Measurements from ENCODE around the gene RPTOR. TPM values are rescaled to one million over a fixed set of nuclear protein-coding genes. Genes with fewer than 3 reads are reported as not detected.

RPTOR gene
- total RNA-seq, 2 experiments from 2014 or later: 32.4 to 35.4 TPM

- H3K9me3 Mint-ChIP-seq: no peaks in the 10 kb centered on the region
- peaks cover 25% of the 10 kb centered on the region for H3K36me3 Mint-ChIP-seq (ENCODE audit: low read depth)
- CTCF ChIA-PET: no interaction called here
- no peak overlapping the region for H3K4me3 Mint-ChIP-seq
- peaks cover 39% of the 10 kb centered on the region for H3K4me1 Mint-ChIP-seq (ENCODE audit: low read depth)
- peak; percentile 2 for DNase-seq
- no peaks in the 10 kb centered on the region for H3K27me3 Mint-ChIP-seq (ENCODE audit: low read depth)
- no peak overlapping the region for H3K27ac Mint-ChIP-seq
- intact Hi-C loops (cut with micrococcal nuclease): loop anchor here (10.0 kb wide), 1 partner anchor 296 kb away; no protein-coding TSS in a partner anchor
These were observed 254.2 kb downstream of the RPTOR start for GRCh38 chr17:80798595-80799537.

GRCh38 chr17:80799538-80800480 lies 255.2 kb downstream of the RPTOR start:
- DNase-seq: no peak
- Mint-ChIP-seq H3K36me3 (ENCODE audit: low read depth) (peaks cover 21% of the 10 kb centered on the region), H3K4me3 (no peak overlapping the region), H3K9me3 (no peaks in the 10 kb centered on the region), H3K4me1 (ENCODE audit: low read depth) (peaks cover 44% of the 10 kb centered on the region), H3K27ac (peak overlapping the region; percentile 41), H3K27me3 (ENCODE audit: low read depth) (no peaks in the 10 kb centered on the region)
- CTCF ChIA-PET: no interaction called here
- intact Hi-C loops (cut with micrococcal nuclease): loop anchor here (10.0 kb wide), 1 partner anchor 295 kb away; no protein-coding TSS in a partner anchor

- CTCF ChIA-PET: no interaction called here
- Mint-ChIP-seq H3K27me3 (ENCODE audit: low read depth) (no peaks in the 10 kb centered on the region), H3K36me3 (ENCODE audit: low read depth) (peaks cover 19% of the 10 kb centered on the region), H3K4me1 (ENCODE audit: low read depth) (peaks cover 48% of the 10 kb centered on the region), H3K9me3 (peaks cover 2% of the 10 kb centered on the region), H3K27ac (peak overlapping the region; percentile 36), H3K4me3 (no peak overlapping the region)
- intact Hi-C loops (cut with micrococcal nuclease): no loop called here
- peak; percentile 1 for DNase-seq
These were observed 256.1 kb downstream of the RPTOR start for GRCh38 chr17:80800481-80801391.

GRCh38 chr17:80802626-80803450 lies 258.2 kb downstream of the RPTOR start:
- H3K4me1 Mint-ChIP-seq (ENCODE audit: low read depth): peaks cover 36% of the 10 kb centered on the region
- peaks cover 20% of the 10 kb centered on the region for H3K9me3 Mint-ChIP-seq
- H3K27ac Mint-ChIP-seq: peak overlapping the region; percentile 41
- CTCF ChIA-PET: interaction anchor here (0.7 kb wide), 2 partner anchors 97 to 340 kb away, joined by 3 read pairs; no protein-coding TSS in a partner anchor
- no peaks in the 10 kb centered on the region for H3K27me3 Mint-ChIP-seq (ENCODE audit: low read depth)
- no peak for DNase-seq
- no peak overlapping the region for H3K4me3 Mint-ChIP-seq
- intact Hi-C loops (cut with micrococcal nuclease): no loop called here
- H3K36me3 Mint-ChIP-seq (ENCODE audit: low read depth): peaks cover 24% of the 10 kb centered on the region

GRCh38 chr17:80803451-80804428 lies 259.1 kb downstream of the RPTOR start:
- Mint-ChIP-seq H3K4me3 (no peak overlapping the region), H3K4me1 (ENCODE audit: low read depth) (peaks cover 36% of the 10 kb centered on the region), H3K27ac (peak overlapping the region; percentile 51), H3K36me3 (ENCODE audit: low read depth) (peaks cover 29% of the 10 kb centered on the region), H3K27me3 (ENCODE audit: low read depth) (no peaks in the 10 kb centered on the region), H3K9me3 (peaks cover 24% of the 10 kb centered on the region)
- DNase-seq: peak; percentile 1
- intact Hi-C loops (cut with micrococcal nuclease): loop anchor here (2.0 kb wide), 1 partner anchor 15 kb away; no protein-coding TSS in a partner anchor
- CTCF ChIA-PET: interaction anchor here (2.1 kb wide), 1 partner anchor 11 kb away, joined by 7 read pairs; no protein-coding TSS in a partner anchor

- CTCF ChIA-PET: interaction anchor here (2.1 kb wide), 1 partner anchor 12 kb away, joined by 7 read pairs; no protein-coding TSS in a partner anchor
- peaks cover 33% of the 10 kb centered on the region for H3K4me1 Mint-ChIP-seq (ENCODE audit: low read depth)
- peaks cover 25% of the 10 kb centered on the region for H3K9me3 Mint-ChIP-seq
- H3K27me3 Mint-ChIP-seq (ENCODE audit: low read depth): no peaks in the 10 kb centered on the region
- intact Hi-C loops (cut with micrococcal nuclease): loop anchor here (2.0 kb wide), 1 partner anchor 16 kb away; no protein-coding TSS in a partner anchor
- peak overlapping the region; percentile 51 for H3K27ac Mint-ChIP-seq
- no peak overlapping the region for H3K4me3 Mint-ChIP-seq
- peak; percentile 70 for DNase-seq
- peaks cover 31% of the 10 kb centered on the region for H3K36me3 Mint-ChIP-seq (ENCODE audit: low read depth)
These were observed 259.8 kb downstream of the RPTOR start for GRCh38 chr17:80804466-80804865.

- H3K9me3 Mint-ChIP-seq: peaks cover 25% of the 10 kb centered on the region
- H3K4me3 Mint-ChIP-seq: no peak overlapping the region
- intact Hi-C loops (cut with micrococcal nuclease): loop anchor here (2.0 kb wide), 1 partner anchor 16 kb away; no protein-coding TSS in a partner anchor
- H3K27me3 Mint-ChIP-seq (ENCODE audit: low read depth): no peaks in the 10 kb centered on the region
- DNase-seq: peak; percentile 7
- H3K36me3 Mint-ChIP-seq (ENCODE audit: low read depth): peaks cover 31% of the 10 kb centered on the region
- H3K4me1 Mint-ChIP-seq (ENCODE audit: low read depth): peaks cover 34% of the 10 kb centered on the region
- H3K27ac Mint-ChIP-seq: no peak overlapping the region
- CTCF ChIA-PET: interaction anchor here (2.1 kb wide), 1 partner anchor 13 kb away, joined by 7 read pairs; no protein-coding TSS in a partner anchor
These were observed 260.6 kb downstream of the RPTOR start for GRCh38 chr17:80805032-80805751.

GRCh38 chr17:80807014-80807413 lies 262.4 kb downstream of the RPTOR start:
- Mint-ChIP-seq H3K4me1 (ENCODE audit: low read depth) (peaks cover 48% of the 10 kb centered on the region), H3K36me3 (ENCODE audit: low read depth) (peaks cover 38% of the 10 kb centered on the region)
- CTCF ChIA-PET: interaction anchor here (0.7 kb wide), 1 partner anchor 294 kb away, joined by 3 read pairs; no protein-coding TSS in a partner anchor

GRCh38 chr17:80807882-80808281 lies 263.2 kb downstream of the RPTOR start:
- H3K36me3 Mint-ChIP-seq (ENCODE audit: low read depth): peaks cover 38% of the 10 kb centered on the region
- intact Hi-C loops (cut with micrococcal nuclease): no loop called here
- no peaks in the 10 kb centered on the region for H3K27me3 Mint-ChIP-seq (ENCODE audit: low read depth)
- peak; percentile 1 for DNase-seq
- H3K4me3 Mint-ChIP-seq: no peak overlapping the region
- peaks cover 53% of the 10 kb centered on the region for H3K4me1 Mint-ChIP-seq (ENCODE audit: low read depth)
- CTCF ChIA-PET: no interaction called here
- no peak overlapping the region for H3K27ac Mint-ChIP-seq
- peaks cover 25% of the 10 kb centered on the region for H3K9me3 Mint-ChIP-seq

More at GRCh38 chr17:80807014-80807413, 262.4 kb downstream of the RPTOR start:
- DNase-seq: no peak
- H3K27ac Mint-ChIP-seq: no peak overlapping the region
- intact Hi-C loops (cut with micrococcal nuclease): no loop called here
- peaks cover 25% of the 10 kb centered on the region for H3K9me3 Mint-ChIP-seq
- H3K4me3 Mint-ChIP-seq: no peak overlapping the region
- H3K27me3 Mint-ChIP-seq (ENCODE audit: low read depth): no peaks in the 10 kb centered on the region

Data from activated naive CD4-positive, alpha-beta T cell treated with anti-CD3 and anti-CD28 coated beads for 36 hours (primary cell).